T-cell (primary cell): Measurements from ENCODE around the gene APOL4. TPM values are rescaled to one million over a fixed set of nuclear protein-coding genes. Genes with fewer than 3 reads are reported as not detected.
"Not testable (repeated sequence)": the region's sequence is repeated elsewhere in the genome, so short reads cannot be mapped to it uniquely, and the experiment has no call there.

Experiments used
- ATAC-seq, 4 experiments: fragments of 200-7000 bp in 3 of 4; fragments of 150-1000 bp in 1 of 4; cut with Tn5 transposase; replicated peaks in 1 of 4; 1 replicate in 3 of 4; 2 replicates in 1 of 4; pipeline ENCODE4 v1.10.0; 2021; ENCODE audit warnings: moderate library complexity in 3 of 4, mild to moderate bottlenecking in 2 of 4, moderate number of reproducible peaks in 1 of 4
- CTCF ChIA-PET, 2 donors: fragments of 300-600 bp; sonication (Branson Sonifier 250); formaldehyde crosslinking; loops; one replicate each; lab custom pipeline; 2022; ENCODE audit warnings: antibody characterized with exemption in 2 of 2; lab: Charles Lee
- POLR2A ChIA-PET, 2 donors: fragments of 300-600 bp; sonication (Branson Sonifier 250); formaldehyde crosslinking; loops; one replicate each; lab custom pipeline; 2022; ENCODE audit warnings: antibody characterized with exemption in 2 of 2; lab: Charles Lee
- DNase-seq, 35 experiments: peaks; one replicate each; pipeline versions ENCODE4 v3.0.0 to v3.0.0-alpha.2; 2013 to 2023
- H3K27ac ChIP-seq: one replicate; pipeline ENCODE4 v1.5.1; 2013; ENCODE audit warnings: low read length
- H3K27me3 ChIP-seq, 2 experiments: replicated peaks in 1 of 2; 1 replicate in 1 of 2; 2 replicates in 1 of 2; pipeline versions ENCODE4 v1.6.1 to v1.7.0; 2013; ENCODE audit warnings: low read length in 1 of 2, mixed read lengths in 1 of 2; ENCODE audit not compliant: control insufficient read depth in 2 of 2, insufficient read depth in 2 of 2; ENCODE audit errors: extremely low read depth in 1 of 2
- H3K36me3 ChIP-seq, 2 donors: 1 replicate in 1 of 2; 2 replicates in 1 of 2; pipeline versions ENCODE4 v1.6.1 to v1.7.0; 2013; ENCODE audit warnings: low read length in 1 of 2; ENCODE audit not compliant: control insufficient read depth in 2 of 2, insufficient read depth in 1 of 2; ENCODE audit errors: extremely low read depth in 1 of 2
- H3K4me1 ChIP-seq, 2 experiments: 1 replicate in 1 of 2; 2 replicates in 1 of 2; pipeline versions ENCODE4 v1.6.1 to v1.7.0; 2013; ENCODE audit warnings: low read length in 2 of 2, mixed read lengths in 1 of 2; ENCODE audit not compliant: insufficient read depth in 2 of 2, control insufficient read depth in 1 of 2; ENCODE audit errors: extremely low read depth in 1 of 2
- H3K4me3 ChIP-seq, 2 donors: 1 replicate in 1 of 2; 2 replicates in 1 of 2; pipeline versions ENCODE4 v1.5.1 to v1.7.0; 2013; ENCODE audit warnings: mild to moderate bottlenecking in 2 of 2, low read length in 1 of 2, moderate library complexity in 1 of 2; ENCODE audit not compliant: control insufficient read depth in 1 of 2; ENCODE audit errors: extremely low read depth in 1 of 2
- H3K9me3 ChIP-seq: 2 replicates; pipeline ENCODE4 v1.7.0; 2013
- H3K27ac Mint-ChIP-seq, 2 donors: one replicate each; pipeline ENCODE4 v1.8.0; 2020 to 2021; ENCODE audit warnings: mild to moderate bottlenecking in 2 of 2, mixed read lengths in 2 of 2
- H3K27me3 Mint-ChIP-seq, 2 donors: one replicate each; pipeline ENCODE4 v1.8.0; 2021 to 2022; ENCODE audit warnings: mixed read lengths in 2 of 2
- H3K36me3 Mint-ChIP-seq: one replicate; pipeline ENCODE4 v1.8.0; 2021; ENCODE audit warnings: mixed read lengths
- H3K4me1 Mint-ChIP-seq, 3 donors: one replicate each; pipeline ENCODE4 v1.8.0; 2020 to 2022; ENCODE audit warnings: mixed read lengths in 3 of 3, mild to moderate bottlenecking in 1 of 3
- H3K4me3 Mint-ChIP-seq, 3 donors: one replicate each; pipeline ENCODE4 v1.8.0; 2020 to 2022; ENCODE audit warnings: mild to moderate bottlenecking in 3 of 3, mixed read lengths in 3 of 3, moderate library complexity in 3 of 3
- H3K9me3 Mint-ChIP-seq, 3 donors: one replicate each; pipeline ENCODE4 v1.8.0; 2020 to 2022; ENCODE audit warnings: mixed read lengths in 3 of 3
- WGBS: methylation state at CpG from one replicate; pipeline ENCODE4 v1.1.5; 2013; ENCODE audit warnings: missing lambda C conversion rate; ENCODE audit not compliant: insufficient coverage; 5-methylcytosine and 5-hydroxymethylcytosine counted together
- total RNA-seq, 35 experiments: library from RNA in 6 of 35; stranded (reverse) in 6 of 35; fragments of 120-200 nt in 1 of 35; gene quantifications; one replicate each; pipeline versions ENCODE4 v1.2.1 to v1.2.4 and lab custom pipeline; 2013 to 2026

APOL4 gene
- total RNA-seq, 5 donors from 2014 or later (not counting 1 experiment from before 2014, with no cell fraction given) = 0.22 to 0.72 TPM; not detected in 3

GRCh38 chr22:36191106-36191836 lies 10.3 kb downstream of the APOL4 start:
- H3K4me3 Mint-ChIP-seq = no peak overlapping the region
- CTCF ChIA-PET = no interaction called here
- peaks cover 0 to 16% of the 10 kb centered on the region in 2 experiments for H3K27me3 ChIP-seq
- no peaks in the 10 kb centered on the region for H3K27me3 Mint-ChIP-seq
- peaks cover 0 to 3% (median 0%) of the 10 kb centered on the region in 3 donors for H3K4me1 Mint-ChIP-seq
- no peak overlapping the region for H3K4me3 ChIP-seq
- no peaks in the 10 kb centered on the region for H3K9me3 ChIP-seq
- H3K36me3 ChIP-seq = no peaks in the 10 kb centered on the region
- H3K36me3 Mint-ChIP-seq = no peaks in the 10 kb centered on the region
- DNase-seq (no peak), ATAC-seq (no peak)
- H3K27ac Mint-ChIP-seq = no peak overlapping the region
- H3K4me1 ChIP-seq = no peaks in the 10 kb centered on the region
- H3K9me3 Mint-ChIP-seq = no peaks in the 10 kb centered on the region
- POLR2A ChIA-PET = no interaction called here
- H3K27ac ChIP-seq = no peak overlapping the region
- whole genome bisulfite sequencing = 86% methylated on average over 16 of the region's 17 CpGs

GRCh38 chr22:36187862-36188261 lies 13.7 kb downstream of the APOL4 start:
- CTCF ChIA-PET, H3K27ac Mint-ChIP-seq, H3K36me3 ChIP-seq, H3K27me3 Mint-ChIP-seq, ATAC-seq, H3K36me3 Mint-ChIP-seq, H3K9me3 Mint-ChIP-seq, H3K27ac ChIP-seq, DNase-seq, H3K4me1 ChIP-seq, H3K4me3 ChIP-seq, H3K4me1 Mint-ChIP-seq, POLR2A ChIA-PET, H3K4me3 Mint-ChIP-seq, H3K9me3 ChIP-seq: not testable (repeated sequence)
- peaks cover 0 to 24% of the 10 kb centered on the region in 2 experiments for H3K27me3 ChIP-seq
- 93% methylated on average over 3 of the region's 6 CpGs for WGBS

GRCh38 chr22:36185828-36186624 lies 15.6 kb downstream of the APOL4 start:
- Histone ChIP-seq H3K4me1 (no peaks in the 10 kb centered on the region), H3K9me3 (no peaks in the 10 kb centered on the region), H3K27me3 (peaks cover 0 to 20% of the 10 kb centered on the region in 2 experiments), H3K4me3 (no peak overlapping the region), H3K36me3 (no peaks in the 10 kb centered on the region), H3K27ac (no peak overlapping the region)
- no peak for ATAC-seq
- H3K4me1 Mint-ChIP-seq = no peaks in the 10 kb centered on the region
- DNase-seq = no peak
- POLR2A ChIA-PET = no interaction called here
- 79% methylated on average over 8 of the region's 14 CpGs for WGBS
- H3K9me3 Mint-ChIP-seq = no peaks in the 10 kb centered on the region
- peaks cover 0 to 3% of the 10 kb centered on the region in 2 donors for H3K27me3 Mint-ChIP-seq
- no peak overlapping the region for H3K27ac Mint-ChIP-seq
- CTCF ChIA-PET = interaction anchor here in 1 of 2 donors (0.7 kb wide), 1 partner anchor 26 kb away, joined by 3 read pairs; no protein-coding TSS in a partner anchor
- no peaks in the 10 kb centered on the region for H3K36me3 Mint-ChIP-seq
- no peak overlapping the region for H3K4me3 Mint-ChIP-seq

- Mint-ChIP-seq H3K27ac (no peak overlapping the region), H3K9me3 (no peaks in the 10 kb centered on the region), H3K36me3 (no peaks in the 10 kb centered on the region), H3K4me1 (peaks cover 0 to 6% (median 4%) of the 10 kb centered on the region in 3 donors), H3K4me3 (no peak overlapping the region), H3K27me3 (peaks cover 0 to 3% of the 10 kb centered on the region in 2 donors)
- H3K27me3 ChIP-seq = peaks cover 0 to 17% of the 10 kb centered on the region in 2 experiments
- ChIA-PET POLR2A (no interaction called here), CTCF (no interaction called here)
- 92% methylated on average over 8 of the region's 10 CpGs for WGBS
- DNase-seq (no peak), ATAC-seq (no peak)
- no peak overlapping the region for H3K27ac ChIP-seq
- H3K4me3 ChIP-seq = no peak overlapping the region
- H3K36me3 ChIP-seq = no peaks in the 10 kb centered on the region
- no peaks in the 10 kb centered on the region for H3K9me3 ChIP-seq
- H3K4me1 ChIP-seq = peaks cover 0 to 6% of the 10 kb centered on the region in 2 experiments
These were observed 17.1 kb downstream of the APOL4 start for GRCh38 chr22:36184433-36185025.

- Mint-ChIP-seq H3K27ac (no peak overlapping the region), H3K36me3 (no peaks in the 10 kb centered on the region), H3K27me3 (peaks cover 0 to 3% of the 10 kb centered on the region in 2 donors), H3K4me1 (peaks cover 0 to 6% (median 4%) of the 10 kb centered on the region in 3 donors), H3K4me3 (no peak overlapping the region), H3K9me3 (no peaks in the 10 kb centered on the region)
- POLR2A ChIA-PET = no interaction called here
- DNase-seq = no peak
- H3K9me3 ChIP-seq = no peaks in the 10 kb centered on the region
- H3K27me3 ChIP-seq = peaks cover 0 to 12% of the 10 kb centered on the region in 2 experiments
- ATAC-seq = no peak
- 91% methylated on average over 5 of the region's 7 CpGs for WGBS
- no peak overlapping the region for H3K4me3 ChIP-seq
- CTCF ChIA-PET = no interaction called here
- H3K36me3 ChIP-seq = no peaks in the 10 kb centered on the region
- H3K4me1 ChIP-seq = peaks cover 0 to 6% of the 10 kb centered on the region in 2 experiments
- no peak overlapping the region for H3K27ac ChIP-seq
These were observed 18.2 kb downstream of the APOL4 start for GRCh38 chr22:36183446-36183845.

GRCh38 chr22:36182857-36183256 lies 18.8 kb downstream of the APOL4 start:
- H3K27me3 Mint-ChIP-seq = peaks cover 0 to 3% of the 10 kb centered on the region in 2 donors
- H3K9me3 Mint-ChIP-seq = no peaks in the 10 kb centered on the region
- ChIA-PET CTCF (interaction anchor here in 1 of 2 donors (0.6 kb wide), 1 partner anchor 38 kb away, joined by 4 read pairs; no protein-coding TSS in a partner anchor), POLR2A (no interaction called here)
- DNase-seq (no peak), ATAC-seq (no peak)
- H3K4me3 Mint-ChIP-seq = no peak overlapping the region
- no peak overlapping the region for H3K4me3 ChIP-seq
- no peaks in the 10 kb centered on the region for H3K36me3 ChIP-seq
- H3K36me3 Mint-ChIP-seq = no peaks in the 10 kb centered on the region
- peaks cover 0 to 6% of the 10 kb centered on the region in 2 experiments for H3K4me1 ChIP-seq
- peaks cover 0 to 9% of the 10 kb centered on the region in 2 experiments for H3K27me3 ChIP-seq
- WGBS = 90% methylated on average over 5 of the region's 6 CpGs
- no peak overlapping the region for H3K27ac Mint-ChIP-seq
- peaks cover 0 to 6% (median 4%) of the 10 kb centered on the region in 3 donors for H3K4me1 Mint-ChIP-seq
- no peak overlapping the region for H3K27ac ChIP-seq
- H3K9me3 ChIP-seq = no peaks in the 10 kb centered on the region
